ENCODE results near the gene PUSL1. TPM values are rescaled to one million over a fixed set of nuclear protein-coding genes. Genes with fewer than 3 reads are reported as not detected.

The PUSL1 gene
- total and polyA plus RNA-seq, 2 of the 13 experiments (the other 11 are each of a cell fraction or from before 2014, with no cell fraction given): 8.3 to 22.2 TPM

DNA sequence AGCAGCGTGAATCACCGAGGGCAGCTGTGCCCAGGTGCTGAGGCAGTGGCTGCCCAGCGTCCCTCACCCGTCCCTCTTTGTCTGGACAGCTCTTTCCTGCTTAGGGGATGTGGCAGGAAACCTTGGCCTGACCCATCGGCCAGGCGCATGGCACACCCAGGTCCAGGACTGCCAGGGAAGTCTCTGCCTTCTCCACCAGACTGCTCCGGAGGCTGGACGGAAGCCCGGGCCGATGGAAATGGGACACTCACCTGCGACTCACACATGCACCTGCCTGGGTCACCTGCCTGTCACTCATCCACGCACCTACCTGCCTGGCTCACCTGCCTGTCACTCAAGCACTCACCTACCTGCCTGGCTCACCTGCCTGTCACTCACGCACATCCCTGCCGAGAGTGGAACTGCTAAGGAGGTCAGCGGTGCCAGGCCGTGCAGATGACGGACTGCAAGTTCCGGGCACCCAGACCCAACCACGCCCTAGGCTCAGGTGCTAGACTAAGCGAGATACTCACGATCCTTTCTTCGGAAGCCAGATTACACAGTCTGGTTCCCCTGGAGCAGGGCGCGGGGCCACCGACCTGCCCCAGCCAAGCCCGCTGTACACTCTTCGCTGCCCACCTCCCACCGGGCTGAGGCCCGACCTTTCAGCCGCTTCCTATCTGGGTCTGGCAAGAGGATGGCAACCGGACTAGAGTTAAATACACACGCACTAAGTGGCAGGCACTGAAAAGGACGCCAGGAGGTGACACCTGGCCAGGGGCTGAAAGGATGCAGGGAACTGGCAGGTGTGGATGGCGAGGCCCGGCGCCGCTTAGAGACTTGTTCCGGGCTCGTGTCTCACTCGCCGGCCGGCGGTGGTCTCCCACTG is 35.8 kb upstream of the PUSL1 start (continued):
- TF ChIP-seq ZNF891 (CRISPR knock-in tag; IDR thresholded peaks at IDR 0.05) (0 out of 2 replicates have a peak, but pooled peaks have one; percentile 27), ZNF605 (CRISPR knock-in tag; IDR thresholded peaks at IDR 0.05) (0 out of 2 replicates have a peak, but pooled peaks have one; percentile 8), MTA1 (CRISPR knock-in tag; IDR thresholded peaks at IDR 0.05; ENCODE audit: borderline replicate concordance) (0 out of 2 replicates have a peak, but pooled peaks have one; percentile 19), ZFX (CRISPR knock-in tag; IDR thresholded peaks at IDR 0.05; ENCODE audit: low read depth) (no peak), ELF4 (CRISPR knock-in tag; IDR thresholded peaks at IDR 0.05; ENCODE audit: borderline replicate concordance) (no peak), REXO4 (CRISPR knock-in tag; IDR thresholded peaks at IDR 0.05; ENCODE audit: borderline replicate concordance) (no peak), MXD4 (CRISPR knock-in tag; IDR thresholded peaks at IDR 0.05) (no peak), PLSCR1 (CRISPR knock-in tag; IDR thresholded peaks at IDR 0.05; ENCODE audit: borderline replicate concordance) (no peak), IKZF4 (CRISPR knock-in tag; IDR thresholded peaks at IDR 0.05; ENCODE audit: borderline replicate concordance, low read depth, not compliant biosample characterization) (no peak), SOX13 (IDR thresholded peaks at IDR 0.05) (no peak), SOX13 (CRISPR knock-in tag; conservative IDR thresholded peaks at IDR 0.05 in 1 of 2, IDR thresholded peaks at IDR 0.05 in 1 of 2) (no peak), SPEN (CRISPR knock-in tag; IDR thresholded peaks at IDR 0.05; ENCODE audit: low read depth) (no peak), ZNF607 (CRISPR knock-in tag; IDR thresholded peaks at IDR 0.05; ENCODE audit: borderline replicate concordance) (0 out of 2 replicates have a peak, but pooled peaks have one; percentile 16), KDM5B (CRISPR knock-in tag; IDR thresholded peaks at IDR 0.05; ENCODE audit: borderline replicate concordance) (peak; percentile 16; the same call in 1 of the 2 replicates), RORA (CRISPR knock-in tag; IDR thresholded peaks at IDR 0.05) (no peak), SP5 (CRISPR knock-in tag; IDR thresholded peaks at IDR 0.05; ENCODE audit: borderline replicate concordance, low read depth) (no peak), ZNF546 (CRISPR knock-in tag; conservative IDR thresholded peaks at IDR 0.05) (0 out of 2 replicates have a peak, but pooled peaks have one; percentile 18), JUN (CRISPR knock-in tag; IDR thresholded peaks at IDR 0.05) (no peak), MTF2 (CRISPR knock-in tag; IDR thresholded peaks at IDR 0.05; ENCODE audit: borderline replicate concordance) (0 out of 2 replicates have a peak, but pooled peaks have one; percentile 35), ZFP36L2 (CRISPR knock-in tag; IDR thresholded peaks at IDR 0.05) (no peak), MZF1 (CRISPR knock-in tag; IDR thresholded peaks at IDR 0.05; ENCODE audit: borderline replicate concordance) (no peak), GZF1 (CRISPR knock-in tag; IDR thresholded peaks at IDR 0.05) (no peak), MEIS1 (CRISPR knock-in tag; IDR thresholded peaks at IDR 0.05; ENCODE audit: borderline replicate concordance) (peak; percentile 69; the same call in 1 of the 2 replicates), ZNF782 (CRISPR knock-in tag; IDR thresholded peaks at IDR 0.05; ENCODE audit: borderline replicate concordance) (0 out of 2 replicates have a peak, but pooled peaks have one; percentile 64)
- TF ChIP-seq, protein P1, sequence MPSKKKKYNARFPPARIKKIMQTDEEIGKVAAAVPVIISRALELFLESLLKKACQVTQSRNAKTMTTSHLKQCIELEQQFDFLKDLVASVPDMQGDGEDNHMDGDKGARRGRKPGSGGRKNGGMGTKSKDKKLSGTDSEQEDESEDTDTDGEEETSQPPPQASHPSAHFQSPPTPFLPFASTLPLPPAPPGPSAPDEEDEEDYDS (CRISPR knock-in tag; IDR thresholded peaks at IDR 0.05): no peak
- TF ChIP-seq, protein P2, sequence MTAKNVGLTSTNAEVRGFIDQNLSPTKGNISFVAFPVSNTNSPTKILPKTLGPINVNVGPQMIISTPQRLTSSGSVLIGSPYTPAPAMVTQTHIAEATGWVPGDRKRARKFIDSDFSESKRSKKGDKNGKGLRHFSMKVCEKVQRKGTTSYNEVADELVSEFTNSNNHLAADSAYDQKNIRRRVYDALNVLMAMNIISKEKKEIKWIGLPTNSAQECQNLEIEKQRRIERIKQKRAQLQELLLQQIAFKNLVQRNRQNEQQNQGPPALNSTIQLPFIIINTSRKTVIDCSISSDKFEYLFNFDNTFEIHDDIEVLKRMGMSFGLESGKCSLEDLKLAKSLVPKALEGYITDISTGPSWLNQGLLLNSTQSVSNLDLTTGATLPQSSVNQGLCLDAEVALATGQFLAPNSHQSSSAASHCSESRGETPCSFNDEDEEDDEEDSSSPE (CRISPR knock-in tag; IDR thresholded peaks at IDR 0.05): no peak
- TF ChIP-seq, protein P3, sequence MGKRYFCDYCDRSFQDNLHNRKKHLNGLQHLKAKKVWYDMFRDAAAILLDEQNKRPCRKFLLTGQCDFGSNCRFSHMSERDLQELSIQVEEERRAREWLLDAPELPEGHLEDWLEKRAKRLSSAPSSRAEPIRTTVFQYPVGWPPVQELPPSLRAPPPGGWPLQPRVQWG (CRISPR knock-in tag; IDR thresholded peaks at IDR 0.05; ENCODE audit: borderline replicate concordance, low read depth): no peak

Measured in HepG2 (cell line).